ENCODE results near the gene SLC4A11.

SLC4A11 gene

GRCh38 chr20:3177746-3178485 is 61.1 kb downstream of the SLC4A11 start:
- DNase-seq (ENCODE audit: low read depth, low spot score): no peak
- no peak for TF ChIP-seq CTCF (IDR thresholded peaks at IDR 0.05; ENCODE audit: insufficient read depth, low read length, missing control alignments)
- ChIA-PET POLR2A (no interaction called here), CTCF (interaction anchor here (1.5 kb wide), 1 partner anchor 10 kb away, joined by 4 read pairs; no protein-coding TSS in a partner anchor)
- no peak overlapping the region for H3K4me3 ChIP-seq (ENCODE audit: low read depth, low read length)

Measured in AG04449 (cell line).